ENCODE data around the gene DCX. TPM values are rescaled to one million over a fixed set of nuclear protein-coding genes. Genes with fewer than 3 reads are reported as not detected.

DCX gene
- total RNA-seq, 1 donor from 2014 or later, result 614 TPM

DNA sequence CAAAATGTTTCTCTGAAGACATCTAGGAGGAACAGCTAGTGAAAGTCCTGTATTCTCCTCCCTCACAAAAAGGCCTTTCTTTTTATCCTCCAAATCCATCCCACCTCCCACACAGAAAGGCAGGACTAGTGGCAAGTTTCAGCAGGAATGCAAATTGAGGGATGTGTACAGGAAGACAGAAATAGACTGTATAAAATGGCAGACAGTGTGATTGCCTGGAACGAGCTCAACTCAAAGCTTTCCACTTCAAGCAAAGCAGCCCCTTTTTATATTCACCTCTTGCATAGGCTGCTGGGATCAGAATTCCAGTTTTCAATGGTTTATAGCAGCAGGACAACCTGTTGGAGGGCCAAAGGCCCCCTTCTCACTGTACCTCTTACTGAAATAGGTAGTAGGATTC lies 57.5 kb downstream of the DCX start:
- H3K4me1 Mint-ChIP-seq (ENCODE audit: low read depth, unreplicated experiment), result peaks cover 16% of the 10 kb centered on the region
- TF ChIP-seq, protein P1, sequence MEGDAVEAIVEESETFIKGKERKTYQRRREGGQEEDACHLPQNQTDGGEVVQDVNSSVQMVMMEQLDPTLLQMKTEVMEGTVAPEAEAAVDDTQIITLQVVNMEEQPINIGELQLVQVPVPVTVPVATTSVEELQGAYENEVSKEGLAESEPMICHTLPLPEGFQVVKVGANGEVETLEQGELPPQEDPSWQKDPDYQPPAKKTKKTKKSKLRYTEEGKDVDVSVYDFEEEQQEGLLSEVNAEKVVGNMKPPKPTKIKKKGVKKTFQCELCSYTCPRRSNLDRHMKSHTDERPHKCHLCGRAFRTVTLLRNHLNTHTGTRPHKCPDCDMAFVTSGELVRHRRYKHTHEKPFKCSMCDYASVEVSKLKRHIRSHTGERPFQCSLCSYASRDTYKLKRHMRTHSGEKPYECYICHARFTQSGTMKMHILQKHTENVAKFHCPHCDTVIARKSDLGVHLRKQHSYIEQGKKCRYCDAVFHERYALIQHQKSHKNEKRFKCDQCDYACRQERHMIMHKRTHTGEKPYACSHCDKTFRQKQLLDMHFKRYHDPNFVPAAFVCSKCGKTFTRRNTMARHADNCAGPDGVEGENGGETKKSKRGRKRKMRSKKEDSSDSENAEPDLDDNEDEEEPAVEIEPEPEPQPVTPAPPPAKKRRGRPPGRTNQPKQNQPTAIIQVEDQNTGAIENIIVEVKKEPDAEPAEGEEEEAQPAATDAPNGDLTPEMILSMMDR (IDR thresholded peaks at IDR 0.05; ENCODE audit: partially characterized antibody, unreplicated experiment), result no peak
- no peaks in the 10 kb centered on the region for H3K9me3 Mint-ChIP-seq (ENCODE audit: unreplicated experiment)
- H3K36me3 Mint-ChIP-seq (ENCODE audit: unreplicated experiment), result no peaks in the 10 kb centered on the region
- no peak overlapping the region for H3K27ac Mint-ChIP-seq (ENCODE audit: unreplicated experiment)
- DNase-seq, result no peak
- no peaks in the 10 kb centered on the region for H3K27me3 Mint-ChIP-seq (ENCODE audit: unreplicated experiment)
- no peak overlapping the region for H3K4me3 Mint-ChIP-seq (ENCODE audit: unreplicated experiment)

DNA sequence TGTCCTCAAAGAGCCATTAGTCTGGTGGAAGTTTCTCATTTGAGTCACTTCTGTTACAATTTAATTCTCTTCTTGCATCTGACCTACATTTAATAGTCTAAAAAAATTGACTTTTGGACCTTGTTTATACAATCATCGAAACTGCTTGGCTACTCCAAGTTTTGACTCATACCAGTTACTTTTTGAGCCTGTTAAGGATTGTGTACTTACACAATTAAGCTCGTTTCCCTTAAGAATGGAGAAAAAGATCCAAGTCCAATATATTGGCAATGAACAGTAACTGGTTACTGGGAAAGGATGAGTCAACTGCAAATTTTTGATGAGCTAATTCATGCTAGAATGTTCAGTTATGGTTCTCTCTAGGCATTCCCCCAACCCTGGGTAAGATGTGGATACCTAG lies 58.2 kb downstream of the DCX start:
- H3K27me3 Mint-ChIP-seq (ENCODE audit: unreplicated experiment), result no peaks in the 10 kb centered on the region

GRCh38 chrX:111352424-111352823 lies 59.6 kb downstream of the DCX start:
- Mint-ChIP-seq H3K4me3 (ENCODE audit: unreplicated experiment) (no peak overlapping the region), H3K36me3 (ENCODE audit: unreplicated experiment) (no peaks in the 10 kb centered on the region), H3K27me3 (ENCODE audit: unreplicated experiment) (no peaks in the 10 kb centered on the region), H3K27ac (ENCODE audit: unreplicated experiment) (peak overlapping the region; percentile 59), H3K4me1 (ENCODE audit: low read depth, unreplicated experiment) (peaks cover 36% of the 10 kb centered on the region), H3K9me3 (ENCODE audit: unreplicated experiment) (no peaks in the 10 kb centered on the region)
- no peak for DNase-seq
- TF ChIP-seq, protein P1 (IDR thresholded peaks at IDR 0.05; ENCODE audit: partially characterized antibody, unreplicated experiment), result no peak

More for the DNA sequence above, 58.2 kb downstream of the DCX start:
- TF ChIP-seq, protein P1 (IDR thresholded peaks at IDR 0.05; ENCODE audit: partially characterized antibody, unreplicated experiment), result no peak
- Mint-ChIP-seq H3K4me3 (ENCODE audit: unreplicated experiment) (no peak overlapping the region), H3K27ac (ENCODE audit: unreplicated experiment) (no peak overlapping the region), H3K36me3 (ENCODE audit: unreplicated experiment) (no peaks in the 10 kb centered on the region), H3K9me3 (ENCODE audit: unreplicated experiment) (no peaks in the 10 kb centered on the region), H3K4me1 (ENCODE audit: low read depth, unreplicated experiment) (peaks cover 23% of the 10 kb centered on the region)
- no peak for DNase-seq

- H3K27ac Mint-ChIP-seq (ENCODE audit: unreplicated experiment), result peak overlapping the region; percentile 36
- peaks cover 4% of the 10 kb centered on the region for H3K36me3 Mint-ChIP-seq (ENCODE audit: unreplicated experiment)
- peaks cover 3% of the 10 kb centered on the region for H3K9me3 Mint-ChIP-seq (ENCODE audit: unreplicated experiment)
- DNase-seq, result no peak
- TF ChIP-seq, protein P1 (IDR thresholded peaks at IDR 0.05; ENCODE audit: partially characterized antibody, unreplicated experiment), result no peak
- peaks cover 36% of the 10 kb centered on the region for H3K4me1 Mint-ChIP-seq (ENCODE audit: low read depth, unreplicated experiment)
- H3K27me3 Mint-ChIP-seq (ENCODE audit: unreplicated experiment), result no peaks in the 10 kb centered on the region
- H3K4me3 Mint-ChIP-seq (ENCODE audit: unreplicated experiment), result no peak overlapping the region
These were observed 62.1 kb downstream of the DCX start for GRCh38 chrX:111349934-111350333.

DNA sequence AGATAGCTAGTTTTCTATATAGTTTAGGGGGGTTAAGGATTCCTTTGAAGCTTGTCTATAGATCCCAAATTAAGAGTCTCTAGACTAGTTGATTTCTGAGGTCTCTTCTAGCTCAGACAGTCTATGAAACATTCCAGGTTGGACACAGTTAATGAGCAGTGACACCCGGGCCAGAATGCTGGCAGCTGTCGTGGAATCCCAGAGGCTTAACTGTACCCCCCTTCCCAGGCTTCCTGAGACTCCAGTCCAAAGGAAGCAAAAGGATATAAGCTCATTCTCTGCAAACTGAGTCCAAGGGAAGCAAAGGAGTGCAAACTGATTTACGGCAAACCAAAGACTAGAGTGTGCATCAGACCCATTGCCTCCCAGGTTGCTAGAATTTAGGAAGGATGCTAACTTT lies 62.9 kb downstream of the DCX start:
- TF ChIP-seq, protein P1 (IDR thresholded peaks at IDR 0.05; ENCODE audit: partially characterized antibody, unreplicated experiment), result no peak
- Mint-ChIP-seq H3K4me3 (ENCODE audit: unreplicated experiment) (peak overlapping the region; percentile 67), H3K27ac (ENCODE audit: unreplicated experiment) (peak overlapping the region; percentile 59), H3K9me3 (ENCODE audit: unreplicated experiment) (peaks cover 6% of the 10 kb centered on the region), H3K36me3 (ENCODE audit: unreplicated experiment) (peaks cover 4% of the 10 kb centered on the region), H3K4me1 (ENCODE audit: low read depth, unreplicated experiment) (peaks cover 38% of the 10 kb centered on the region), H3K27me3 (ENCODE audit: unreplicated experiment) (no peaks in the 10 kb centered on the region)
- no peak for DNase-seq
